GM10266 (cell line): Measurements from ENCODE around the gene ARHGAP15.

ENCODE experiments used
- DNase-seq: peaks from one replicate; pipeline ENCODE4 v3.0.0; 2012; ENCODE audit errors: extremely low spot score
- CTCF ChIP-seq: IDR thresholded peaks from 2 replicates; pipeline ENCODE4 v1.5.1; 2012; ENCODE audit warnings: mild to moderate bottlenecking, low read depth; ENCODE audit not compliant: control insufficient read depth, insufficient read depth; ENCODE audit errors: missing control alignments

The ARHGAP15 gene

GRCh38 chr2:143392358-143392757 is 263.1 kb downstream of the ARHGAP15 start:
- DNase-seq, result no peak
- no peak for TF ChIP-seq CTCF

GRCh38 chr2:143394062-143394461 is 264.8 kb downstream of the ARHGAP15 start:
- DNase-seq, result no peak
- no peak for TF ChIP-seq CTCF

GRCh38 chr2:143397884-143398614 is 268.8 kb downstream of the ARHGAP15 start:
- TF ChIP-seq CTCF, result no peak
- DNase-seq, result peak; percentile 9

- DNase-seq, result no peak
- no peak for TF ChIP-seq CTCF
These were observed 269.6 kb downstream of the ARHGAP15 start for GRCh38 chr2:143398781-143399180.

GRCh38 chr2:143399631-143400069 is 270.4 kb downstream of the ARHGAP15 start:
- DNase-seq, result no peak
- TF ChIP-seq CTCF, result no peak

GRCh38 chr2:143401861-143402260 is 272.6 kb downstream of the ARHGAP15 start:
- no peak for DNase-seq
- TF ChIP-seq CTCF, result no peak

GRCh38 chr2:143402451-143402850 is 273.2 kb downstream of the ARHGAP15 start:
- DNase-seq, result no peak
- TF ChIP-seq CTCF, result no peak
